Chondrocyte (in vitro differentiated cells): ENCODE measurements around the gene ASB1. TPM values are rescaled to one million over a fixed set of nuclear protein-coding genes. Genes with fewer than 3 reads are reported as not detected.

ENCODE experiments used
- DNase-seq: peaks from one replicate; pipeline ENCODE4 v3.0.0; 2021; ENCODE audit warnings: mixed read lengths, low spot score
- H3K27ac Mint-ChIP-seq: one replicate; pipeline ENCODE4 v1.8.0; 2021; ENCODE audit warnings: mild to moderate bottlenecking, moderate library complexity, mixed read lengths; ENCODE audit not compliant: unreplicated experiment
- H3K27me3 Mint-ChIP-seq: 2 replicates; pipeline ENCODE4 v1.8.0; 2021; ENCODE audit warnings: low read depth, mixed read lengths
- H3K36me3 Mint-ChIP-seq: 2 replicates; pipeline ENCODE4 v1.8.0; 2021; ENCODE audit warnings: low read depth, mixed read lengths
- H3K4me1 Mint-ChIP-seq: 2 replicates; pipeline ENCODE4 v1.8.0; 2021; ENCODE audit warnings: low read depth, mild to moderate bottlenecking, mixed read lengths
- H3K4me3 Mint-ChIP-seq: one replicate; pipeline ENCODE4 v1.8.0; 2021; ENCODE audit warnings: mild to moderate bottlenecking, moderate library complexity, mixed read lengths; ENCODE audit not compliant: unreplicated experiment
- H3K9me3 Mint-ChIP-seq: 2 replicates; pipeline ENCODE4 v1.8.0; 2021; ENCODE audit warnings: low read depth, mixed read lengths
- CTCF ChIP-seq: fragments of 200-600 bp; sonication (generic); IDR thresholded peaks from 2 replicates; pipeline ENCODE4 v1.5.0; 2021; ENCODE audit warnings: antibody characterized with exemption, mild to moderate bottlenecking, moderate library complexity
- total RNA-seq: library from RNA; stranded (reverse); gene quantifications from 3 replicates; pipeline ENCODE4 v1.2.1, GENCODE V29; 2021

The ASB1 gene
- total RNA-seq, 1 donor from 2014 or later = 31.0 TPM

GRCh38 chr2:238408615-238409340 lies 17.9 kb upstream of the ASB1 start:
- H3K9me3 Mint-ChIP-seq = no peaks in the 10 kb centered on the region
- DNase-seq = no peak
- no peak overlapping the region for H3K27ac Mint-ChIP-seq
- H3K4me1 Mint-ChIP-seq = peaks cover 4% of the 10 kb centered on the region
- H3K4me3 Mint-ChIP-seq = no peak overlapping the region
- no peak for TF ChIP-seq CTCF
- H3K36me3 Mint-ChIP-seq = peaks cover 3% of the 10 kb centered on the region
- H3K27me3 Mint-ChIP-seq = no peaks in the 10 kb centered on the region

GRCh38 chr2:238409341-238410199 lies 17.2 kb upstream of the ASB1 start:
- Mint-ChIP-seq H3K27me3 (no peaks in the 10 kb centered on the region), H3K9me3 (no peaks in the 10 kb centered on the region), H3K4me3 (no peak overlapping the region), H3K36me3 (peaks cover 2% of the 10 kb centered on the region), H3K4me1 (peaks cover 4% of the 10 kb centered on the region), H3K27ac (no peak overlapping the region)
- TF ChIP-seq CTCF = no peak
- DNase-seq = no peak

GRCh38 chr2:238412067-238412767 lies 14.5 kb upstream of the ASB1 start:
- H3K27ac Mint-ChIP-seq = no peak overlapping the region
- H3K4me3 Mint-ChIP-seq = no peak overlapping the region
- H3K27me3 Mint-ChIP-seq = no peaks in the 10 kb centered on the region
- H3K36me3 Mint-ChIP-seq = peaks cover 2% of the 10 kb centered on the region
- H3K9me3 Mint-ChIP-seq = no peaks in the 10 kb centered on the region
- no peaks in the 10 kb centered on the region for H3K4me1 Mint-ChIP-seq
- no peak for DNase-seq
- TF ChIP-seq CTCF = no peak

- no peaks in the 10 kb centered on the region for H3K9me3 Mint-ChIP-seq
- no peak for DNase-seq
- no peaks in the 10 kb centered on the region for H3K27me3 Mint-ChIP-seq
- H3K36me3 Mint-ChIP-seq = peaks cover 2% of the 10 kb centered on the region
- TF ChIP-seq CTCF = no peak
- H3K4me1 Mint-ChIP-seq = peaks cover 6% of the 10 kb centered on the region
- H3K4me3 Mint-ChIP-seq = no peak overlapping the region
- no peak overlapping the region for H3K27ac Mint-ChIP-seq
Observed at GRCh38 chr2:238413368-238413767, 13.4 kb upstream of the ASB1 start.
